GM12872 (cell line): ENCODE data around the gene ALG14.

Experiments used
- TF ChIP-seq, protein P1 (sequence below): IDR thresholded peaks from 3 replicates; pipeline ENCODE4 v1.5.1; 2011; ENCODE audit warnings: low read depth, mild to moderate bottlenecking, low read length, moderate library complexity; ENCODE audit not compliant: insufficient read depth

The ALG14 gene

DNA sequence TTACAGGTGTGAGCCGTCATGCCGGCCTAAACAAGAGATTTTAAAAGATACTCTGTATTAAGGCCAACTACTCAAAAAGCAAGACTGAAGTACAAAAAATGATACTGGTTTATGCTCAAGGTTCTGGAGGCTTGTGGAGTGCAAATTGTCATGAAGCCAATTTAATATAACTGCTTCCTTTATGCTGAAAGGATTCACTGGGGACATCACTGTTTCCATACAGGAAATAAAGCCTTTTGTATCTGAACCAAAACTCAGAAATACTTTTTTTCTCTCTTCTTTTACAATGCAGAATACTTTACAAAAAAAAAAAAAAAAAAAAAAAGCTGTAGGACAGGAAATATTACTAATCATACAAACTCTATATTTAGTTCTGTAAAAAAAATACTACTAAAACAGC, 90.4 kb downstream of the ALG14 start:
- TF ChIP-seq, protein P1, sequence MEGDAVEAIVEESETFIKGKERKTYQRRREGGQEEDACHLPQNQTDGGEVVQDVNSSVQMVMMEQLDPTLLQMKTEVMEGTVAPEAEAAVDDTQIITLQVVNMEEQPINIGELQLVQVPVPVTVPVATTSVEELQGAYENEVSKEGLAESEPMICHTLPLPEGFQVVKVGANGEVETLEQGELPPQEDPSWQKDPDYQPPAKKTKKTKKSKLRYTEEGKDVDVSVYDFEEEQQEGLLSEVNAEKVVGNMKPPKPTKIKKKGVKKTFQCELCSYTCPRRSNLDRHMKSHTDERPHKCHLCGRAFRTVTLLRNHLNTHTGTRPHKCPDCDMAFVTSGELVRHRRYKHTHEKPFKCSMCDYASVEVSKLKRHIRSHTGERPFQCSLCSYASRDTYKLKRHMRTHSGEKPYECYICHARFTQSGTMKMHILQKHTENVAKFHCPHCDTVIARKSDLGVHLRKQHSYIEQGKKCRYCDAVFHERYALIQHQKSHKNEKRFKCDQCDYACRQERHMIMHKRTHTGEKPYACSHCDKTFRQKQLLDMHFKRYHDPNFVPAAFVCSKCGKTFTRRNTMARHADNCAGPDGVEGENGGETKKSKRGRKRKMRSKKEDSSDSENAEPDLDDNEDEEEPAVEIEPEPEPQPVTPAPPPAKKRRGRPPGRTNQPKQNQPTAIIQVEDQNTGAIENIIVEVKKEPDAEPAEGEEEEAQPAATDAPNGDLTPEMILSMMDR, result no peak

DNA sequence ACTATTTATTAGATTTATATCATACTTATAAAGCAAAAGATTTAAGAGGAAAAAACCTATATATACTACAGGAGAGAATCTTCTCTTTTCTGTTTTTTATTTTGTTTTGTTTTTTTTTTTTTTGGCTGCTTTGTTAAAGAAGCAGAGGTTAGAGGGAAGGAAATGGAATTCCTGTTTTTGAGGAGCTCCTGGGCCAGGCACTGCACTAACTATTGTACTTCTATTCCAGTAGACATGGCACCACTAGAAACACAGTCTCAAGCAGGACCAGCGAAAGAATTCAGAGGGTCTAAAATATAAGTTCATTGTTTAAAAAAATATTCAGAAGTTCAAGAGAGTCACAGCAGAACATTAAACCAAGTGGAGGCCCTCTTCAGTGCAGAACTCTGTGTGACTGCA, 91.2 kb downstream of the ALG14 start:
- TF ChIP-seq, protein P1, result no peak

DNA sequence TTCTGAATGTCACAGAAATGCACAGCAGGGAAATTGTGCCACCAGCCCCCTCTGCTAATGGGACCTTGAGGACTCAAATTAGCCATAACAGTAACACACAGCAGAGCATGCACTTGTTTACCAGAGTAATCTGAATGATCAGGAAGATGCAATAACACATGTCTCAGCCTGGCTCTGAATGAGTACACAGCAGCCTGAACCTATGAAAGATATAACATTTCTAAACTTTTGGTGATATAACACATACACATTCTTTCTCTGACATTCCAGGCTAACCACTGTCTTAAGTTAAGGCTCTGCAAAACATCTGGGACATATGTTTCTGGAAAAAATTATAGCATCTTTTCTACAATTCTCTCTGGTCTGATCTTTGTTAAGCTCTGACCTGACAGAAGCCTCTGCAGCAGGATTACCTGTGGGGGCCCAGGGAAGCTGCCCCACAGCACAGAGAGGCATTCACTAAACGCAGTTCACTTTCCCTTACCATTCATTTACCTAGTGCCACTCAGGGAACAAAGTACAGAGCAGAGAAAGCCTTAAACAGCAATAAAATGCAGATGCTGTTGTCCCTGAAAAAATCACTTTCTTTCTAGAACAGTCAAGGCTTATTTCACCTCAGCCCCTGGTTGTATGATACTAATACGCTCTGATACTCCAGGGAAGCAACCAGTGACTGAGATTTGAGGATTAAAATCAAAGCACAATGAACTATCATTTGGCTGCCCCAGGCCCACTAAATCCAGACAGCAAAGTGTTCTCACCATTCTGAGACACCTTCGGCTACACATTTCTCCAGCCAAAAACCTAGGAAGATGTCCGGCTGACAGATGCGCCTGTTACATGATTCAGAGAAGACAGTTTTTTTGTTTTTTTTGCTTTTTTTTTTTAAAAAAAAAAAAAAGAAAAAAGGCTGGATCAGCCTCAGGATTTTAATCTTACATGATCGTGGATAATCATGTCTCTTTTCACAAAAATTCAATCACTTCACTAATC, 91.9 kb downstream of the ALG14 start:
- TF ChIP-seq, protein P1, result no peak

DNA sequence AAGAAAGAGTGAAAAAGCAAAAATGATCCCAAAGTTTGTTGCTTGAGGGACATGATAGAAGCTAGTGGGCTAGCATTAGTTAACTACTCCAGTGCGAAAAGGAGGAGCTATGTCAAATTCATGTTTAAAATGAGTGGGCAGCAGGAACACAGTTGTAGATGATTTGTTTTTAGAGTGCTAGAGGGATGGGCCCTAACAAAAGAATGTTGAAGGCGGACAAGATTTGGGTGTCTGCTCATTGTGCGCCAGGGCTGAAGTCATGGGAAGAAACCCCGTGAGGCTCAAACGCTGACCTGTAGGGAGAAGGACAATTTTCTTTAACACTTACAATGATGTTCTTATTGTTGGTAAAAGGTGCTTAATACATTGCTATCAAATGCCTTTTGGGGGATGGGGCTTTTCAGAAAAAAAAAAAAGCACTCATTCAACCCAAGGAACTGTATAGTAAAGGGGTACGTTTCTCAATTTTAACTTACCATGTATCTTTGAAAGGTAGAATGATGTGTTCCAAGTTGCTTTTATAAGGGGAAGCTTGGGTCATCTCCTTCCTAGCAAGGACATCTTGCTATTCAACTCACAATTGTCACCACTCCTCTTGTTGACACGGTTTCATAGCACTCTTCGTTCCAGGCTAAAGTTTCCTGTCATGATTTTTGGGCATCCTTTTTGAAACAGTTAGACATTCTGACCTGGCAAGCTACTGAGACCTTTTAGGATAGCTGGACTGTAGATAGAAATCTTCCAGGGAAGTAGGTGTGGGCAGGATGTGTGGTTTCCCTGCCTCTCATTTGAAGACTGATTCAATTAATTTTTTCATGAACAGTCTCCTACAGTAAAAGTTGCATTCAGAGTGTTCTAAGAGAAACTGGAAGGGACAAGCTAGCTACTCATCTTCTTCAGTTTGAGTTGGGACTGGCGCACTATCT, 92.8 kb downstream of the ALG14 start:
- TF ChIP-seq, protein P1, result no peak

DNA sequence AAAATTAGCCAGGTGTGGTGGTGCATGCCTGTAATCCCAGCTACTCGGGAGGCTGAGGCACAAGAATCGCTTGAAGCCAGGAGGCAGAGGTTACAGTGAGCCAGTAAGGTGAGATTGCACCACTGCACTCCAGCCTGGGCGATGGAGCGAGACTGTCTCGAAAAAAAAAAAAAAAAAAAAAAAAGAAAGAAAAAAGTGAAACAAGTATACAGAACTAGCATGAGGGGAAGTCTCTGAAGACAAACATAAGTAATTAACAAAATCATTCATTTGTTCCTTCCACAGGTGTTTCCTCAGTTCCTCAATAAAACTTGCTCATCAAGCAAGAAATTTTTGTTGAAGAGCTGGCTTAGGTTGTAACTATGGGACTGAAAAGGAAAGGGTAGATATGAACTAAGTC, 93.6 kb downstream of the ALG14 start:
- TF ChIP-seq, protein P1, result no peak

DNA sequence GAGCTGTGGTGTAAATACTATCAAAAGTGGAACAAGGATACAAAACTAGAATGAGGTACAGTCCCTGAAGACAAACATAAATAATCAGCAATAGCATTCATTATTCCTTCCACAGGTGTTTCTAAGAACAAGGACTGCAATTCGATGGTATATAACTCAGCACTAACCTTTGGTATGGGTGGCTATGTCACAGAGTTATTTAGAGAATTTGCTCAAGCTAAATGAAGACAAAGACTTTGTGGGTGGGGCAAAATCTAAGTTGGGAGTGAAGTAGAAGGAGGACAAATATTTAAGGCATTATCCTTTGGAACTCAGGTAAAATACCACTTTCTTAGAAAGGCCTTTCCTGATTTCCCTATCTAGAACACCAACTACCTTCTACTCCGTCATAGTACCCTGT, 94.3 kb downstream of the ALG14 start:
- TF ChIP-seq, protein P1, result no peak

DNA sequence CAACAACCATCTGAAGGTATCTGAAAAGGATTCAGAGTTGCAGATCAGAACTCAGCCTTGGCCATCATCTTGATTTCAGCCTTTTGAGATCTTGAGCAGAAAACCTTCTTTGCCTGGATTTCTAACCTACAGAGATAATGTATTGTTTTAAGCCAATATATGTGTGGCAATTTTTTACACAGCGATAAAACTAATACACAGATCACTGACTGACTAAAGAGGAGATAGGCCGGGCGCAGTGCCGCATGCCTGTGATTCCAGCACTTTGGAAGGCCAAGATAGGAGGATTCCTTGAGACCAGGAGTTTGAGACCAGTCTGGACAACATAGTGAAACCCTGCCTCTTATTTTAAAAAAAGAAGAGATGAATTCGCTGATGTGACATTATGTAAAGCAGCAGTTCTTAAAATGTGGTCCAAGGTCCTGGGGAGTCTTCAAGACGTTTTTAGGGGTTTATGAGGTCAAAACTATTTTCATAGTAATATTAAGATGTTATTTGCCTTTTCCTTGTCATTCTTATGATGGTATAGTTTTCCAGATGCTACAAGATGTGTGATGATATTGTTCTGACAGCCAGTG, 95.7 kb downstream of the ALG14 start:
- TF ChIP-seq, protein P1, result no peak
